ENCODE data around the gene FAM20C.

DNA sequence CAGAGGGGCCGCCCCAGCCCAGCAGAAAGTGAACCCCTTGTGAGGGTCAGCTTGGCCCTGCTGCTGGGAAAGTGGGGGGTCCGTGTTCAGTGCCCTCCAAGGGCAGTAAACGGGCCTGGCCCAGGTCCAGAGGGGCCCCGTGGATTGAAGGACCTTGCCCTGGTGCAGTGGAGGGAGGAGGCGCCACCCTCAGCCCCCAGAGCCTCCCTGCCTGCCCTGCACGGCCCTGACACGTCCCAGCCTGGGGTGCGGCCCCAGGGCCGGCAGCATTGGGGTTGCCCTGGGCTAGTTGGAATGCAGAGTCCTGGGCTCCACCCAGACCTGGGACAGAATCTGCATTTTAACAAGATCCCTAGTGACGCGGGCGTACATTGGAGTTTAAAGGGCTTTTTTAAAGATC lies 54.8 kb downstream of the FAM20C start:
- TF ChIP-seq CTCF (IDR thresholded peaks at IDR 0.05) (no peak), POLR2A (IDR thresholded peaks at IDR 0.05) (no peak), POLR2AphosphoS5 (IDR thresholded peaks at IDR 0.05) (no peak)

Measured in prostate gland (tissue), 2 donors.